Astrocyte (in vitro differentiated cells and primary cell): ENCODE data around the gene APOB.

Experiments used
- EZH2 ChIP-seq: IDR thresholded peaks from 2 replicates; pipeline ENCODE4 v1.6.1; 2012; ENCODE audit warnings: mild to moderate bottlenecking, low read length, inconsistent platforms; ENCODE audit not compliant: insufficient read depth
- TF ChIP-seq, protein P1 (sequence below): IDR thresholded peaks from 2 replicates; pipeline ENCODE4 v1.5.1; 2011; ENCODE audit warnings: low read depth, mild to moderate bottlenecking, inconsistent platforms, low read length, moderate library complexity; ENCODE audit not compliant: insufficient read depth

DNA sequence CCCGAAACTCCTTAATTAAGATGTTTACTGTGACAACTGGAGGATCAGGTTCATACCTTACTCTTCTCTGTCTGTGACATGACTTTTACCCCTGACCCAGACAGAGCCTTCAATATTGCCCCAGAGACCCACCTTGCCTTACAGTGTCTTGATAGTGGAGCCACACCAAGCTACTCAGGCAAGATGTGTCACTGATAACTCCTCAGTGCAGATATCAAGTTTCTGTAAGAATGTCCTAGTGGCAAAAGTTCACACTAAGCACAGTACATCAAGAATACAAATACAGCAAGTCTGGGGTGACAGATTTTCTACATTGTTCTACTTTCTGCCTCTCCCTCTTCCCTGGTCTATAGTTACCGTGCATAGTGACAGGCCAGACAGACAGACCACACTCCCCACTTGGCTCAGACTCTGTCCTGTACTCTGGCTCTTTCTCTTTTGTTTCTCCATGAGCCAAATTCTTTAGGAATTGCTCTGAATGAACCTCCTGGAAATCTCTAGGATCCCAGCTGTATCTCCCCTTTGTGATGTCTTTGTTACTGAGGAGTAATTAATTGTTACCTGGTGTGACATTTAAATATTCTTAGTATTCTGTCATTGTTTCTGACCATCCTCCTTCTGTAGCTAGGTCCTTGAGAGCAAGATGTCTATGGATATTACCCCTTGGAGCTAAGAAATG lies 24.1 kb upstream of the APOB start:
- TF ChIP-seq EZH2, result no peak
- TF ChIP-seq, protein P1, sequence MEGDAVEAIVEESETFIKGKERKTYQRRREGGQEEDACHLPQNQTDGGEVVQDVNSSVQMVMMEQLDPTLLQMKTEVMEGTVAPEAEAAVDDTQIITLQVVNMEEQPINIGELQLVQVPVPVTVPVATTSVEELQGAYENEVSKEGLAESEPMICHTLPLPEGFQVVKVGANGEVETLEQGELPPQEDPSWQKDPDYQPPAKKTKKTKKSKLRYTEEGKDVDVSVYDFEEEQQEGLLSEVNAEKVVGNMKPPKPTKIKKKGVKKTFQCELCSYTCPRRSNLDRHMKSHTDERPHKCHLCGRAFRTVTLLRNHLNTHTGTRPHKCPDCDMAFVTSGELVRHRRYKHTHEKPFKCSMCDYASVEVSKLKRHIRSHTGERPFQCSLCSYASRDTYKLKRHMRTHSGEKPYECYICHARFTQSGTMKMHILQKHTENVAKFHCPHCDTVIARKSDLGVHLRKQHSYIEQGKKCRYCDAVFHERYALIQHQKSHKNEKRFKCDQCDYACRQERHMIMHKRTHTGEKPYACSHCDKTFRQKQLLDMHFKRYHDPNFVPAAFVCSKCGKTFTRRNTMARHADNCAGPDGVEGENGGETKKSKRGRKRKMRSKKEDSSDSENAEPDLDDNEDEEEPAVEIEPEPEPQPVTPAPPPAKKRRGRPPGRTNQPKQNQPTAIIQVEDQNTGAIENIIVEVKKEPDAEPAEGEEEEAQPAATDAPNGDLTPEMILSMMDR, result no peak
